Upper lobe of left lung (tissue), 4 donors: ENCODE data around the gene GGT5.

Experiments
- EP300 ChIP-seq, 4 donors: sonication (generic); formaldehyde crosslinking; IDR thresholded peaks; one replicate each; pipeline ENCODE4 v1.5.1; 2017; ENCODE audit warnings: antibody characterized with exemption in 4 of 4, control low read depth in 2 of 4
- POLR2AphosphoS5 ChIP-seq, 2 donors: sonication (generic); formaldehyde crosslinking; IDR thresholded peaks; one replicate each; pipeline ENCODE4 v1.5.1; 2017; ENCODE audit warnings: antibody characterized with exemption in 2 of 2
- TF ChIP-seq, protein P1 (sequence below), 6 experiments: fragments of 450-650 bp in 4 of 6; fragments of 200-600 bp in 2 of 6; sonication (generic) in 2 of 6; IDR thresholded peaks; one replicate each; pipeline ENCODE4 v1.5.1; 2016 to 2019; ENCODE audit warnings: antibody characterized with exemption in 6 of 6

GRCh38 chr22:24247011-24247507 lies 2.2 kb upstream of the GGT5 start:
- TF ChIP-seq, protein P1, sequence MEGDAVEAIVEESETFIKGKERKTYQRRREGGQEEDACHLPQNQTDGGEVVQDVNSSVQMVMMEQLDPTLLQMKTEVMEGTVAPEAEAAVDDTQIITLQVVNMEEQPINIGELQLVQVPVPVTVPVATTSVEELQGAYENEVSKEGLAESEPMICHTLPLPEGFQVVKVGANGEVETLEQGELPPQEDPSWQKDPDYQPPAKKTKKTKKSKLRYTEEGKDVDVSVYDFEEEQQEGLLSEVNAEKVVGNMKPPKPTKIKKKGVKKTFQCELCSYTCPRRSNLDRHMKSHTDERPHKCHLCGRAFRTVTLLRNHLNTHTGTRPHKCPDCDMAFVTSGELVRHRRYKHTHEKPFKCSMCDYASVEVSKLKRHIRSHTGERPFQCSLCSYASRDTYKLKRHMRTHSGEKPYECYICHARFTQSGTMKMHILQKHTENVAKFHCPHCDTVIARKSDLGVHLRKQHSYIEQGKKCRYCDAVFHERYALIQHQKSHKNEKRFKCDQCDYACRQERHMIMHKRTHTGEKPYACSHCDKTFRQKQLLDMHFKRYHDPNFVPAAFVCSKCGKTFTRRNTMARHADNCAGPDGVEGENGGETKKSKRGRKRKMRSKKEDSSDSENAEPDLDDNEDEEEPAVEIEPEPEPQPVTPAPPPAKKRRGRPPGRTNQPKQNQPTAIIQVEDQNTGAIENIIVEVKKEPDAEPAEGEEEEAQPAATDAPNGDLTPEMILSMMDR (IDR thresholded peaks at IDR 0.05), result no peak
- TF ChIP-seq POLR2AphosphoS5 (IDR thresholded peaks at IDR 0.05) (no peak), EP300 (IDR thresholded peaks at IDR 0.05) (peak in 1 of 4 donors; percentile 13)
